Muscle of leg (tissue), 11 donors: Measurements from ENCODE around the gene PLA2G4F. TPM values are rescaled to one million over a fixed set of nuclear protein-coding genes. Genes with fewer than 3 reads are reported as not detected.
"Not testable (repeated sequence)": the region's sequence is repeated elsewhere in the genome, so short reads cannot be mapped to it uniquely, and the experiment has no call there.

Source experiments
- DNase-seq: peaks from one replicate; pipeline ENCODE4 v3.0.0; 2013
- H3K27ac ChIP-seq: one replicate; pipeline ENCODE4 v1.5.1; 2013; ENCODE audit warnings: mild to moderate bottlenecking, low read length, control low read depth
- H3K27me3 ChIP-seq: one replicate; pipeline ENCODE4 v1.6.1; 2013; ENCODE audit warnings: low read length; ENCODE audit not compliant: control insufficient read depth, insufficient read depth
- H3K36me3 ChIP-seq: one replicate; pipeline ENCODE4 v1.6.1; 2013; ENCODE audit warnings: low read length; ENCODE audit not compliant: control insufficient read depth, insufficient read depth
- H3K4me1 ChIP-seq: one replicate; pipeline ENCODE4 v1.6.1; 2013; ENCODE audit warnings: low read length; ENCODE audit not compliant: control insufficient read depth, insufficient read depth
- H3K4me3 ChIP-seq: one replicate; pipeline ENCODE4 v1.5.1; 2013; ENCODE audit warnings: low read length, control low read depth
- H3K9me3 ChIP-seq: replicated peaks from 2 replicates; pipeline ENCODE4 v1.6.1; 2013; ENCODE audit warnings: low read depth, low read length; ENCODE audit not compliant: control insufficient read depth
- WGBS: methylation state at CpG from one replicate; pipeline ENCODE4 v1.1.5; 2013; ENCODE audit warnings: missing lambda C conversion rate; ENCODE audit not compliant: insufficient coverage; 5-methylcytosine and 5-hydroxymethylcytosine counted together
- polyA plus RNA-seq, 8 donors: library from polyadenylated mRNA; unstranded; fragments of 120-200 nt; gene quantifications; one replicate each; pipeline versions ENCODE4 v1.2.1 to v1.2.3, GENCODE V29; 2013; ENCODE audit warnings: inconsistent platforms in 1 of 8, low replicate concordance in 1 of 8; ENCODE audit not compliant: insufficient read length in 8 of 8, insufficient read depth in 1 of 8
- total RNA-seq: library from RNA; stranded (reverse); fragments of 120-200 nt; gene quantifications from one replicate; pipeline ENCODE4 v1.2.4, GENCODE V29; 2013

PLA2G4F gene
- total and polyA plus RNA-seq, 9 donors = 0.04 to 1.9 (median 0.23) TPM; not detected in 5

DNA sequence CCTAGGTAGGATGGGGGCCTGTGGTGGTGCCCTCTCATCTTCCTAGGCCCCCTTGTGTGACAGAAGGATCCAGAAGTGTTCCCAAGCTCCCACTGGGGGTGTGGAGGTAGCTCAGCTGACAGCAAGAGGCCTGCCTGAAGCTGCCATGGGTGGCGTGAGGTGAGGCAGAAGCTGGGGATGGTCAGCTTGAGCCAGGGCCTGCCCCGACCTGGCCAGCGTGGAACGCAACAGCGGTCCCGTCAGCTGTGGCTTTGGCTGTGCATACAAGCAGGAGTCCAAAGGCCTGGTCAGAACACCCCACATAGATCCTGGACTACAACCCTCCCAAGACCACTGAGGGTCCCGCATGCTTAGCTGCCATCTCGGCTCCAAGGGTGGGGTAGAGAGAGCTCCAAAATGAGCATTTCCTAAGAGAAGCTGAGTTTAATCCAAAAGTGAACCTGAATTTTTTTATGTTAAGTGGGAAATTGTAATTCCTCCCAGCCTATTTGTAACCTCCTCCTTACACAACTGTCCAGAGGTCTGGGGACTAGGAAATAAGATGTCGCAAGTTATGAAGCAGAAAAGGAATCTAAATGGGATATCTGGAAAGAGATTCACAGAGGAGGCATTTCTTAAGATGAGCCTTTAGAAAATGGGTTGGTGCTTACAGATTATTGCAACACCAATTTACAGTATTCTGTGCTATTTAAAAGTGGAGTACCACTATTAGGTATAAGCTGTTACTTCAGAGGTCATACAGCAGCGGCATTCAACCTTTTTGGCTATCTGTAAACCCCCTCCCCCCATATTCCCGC, 52.1 kb downstream of the PLA2G4F start:
- no peaks in the 10 kb centered on the region for H3K27me3 ChIP-seq
- no peaks in the 10 kb centered on the region for H3K9me3 ChIP-seq
- 88% methylated on average over 2 of the region's 11 CpGs for WGBS
- H3K4me3 ChIP-seq = no peak overlapping the region
- H3K27ac ChIP-seq = no peak overlapping the region
- H3K4me1 ChIP-seq = peaks cover 7% of the 10 kb centered on the region
- H3K36me3 ChIP-seq = no peaks in the 10 kb centered on the region
- DNase-seq = no peak

DNA sequence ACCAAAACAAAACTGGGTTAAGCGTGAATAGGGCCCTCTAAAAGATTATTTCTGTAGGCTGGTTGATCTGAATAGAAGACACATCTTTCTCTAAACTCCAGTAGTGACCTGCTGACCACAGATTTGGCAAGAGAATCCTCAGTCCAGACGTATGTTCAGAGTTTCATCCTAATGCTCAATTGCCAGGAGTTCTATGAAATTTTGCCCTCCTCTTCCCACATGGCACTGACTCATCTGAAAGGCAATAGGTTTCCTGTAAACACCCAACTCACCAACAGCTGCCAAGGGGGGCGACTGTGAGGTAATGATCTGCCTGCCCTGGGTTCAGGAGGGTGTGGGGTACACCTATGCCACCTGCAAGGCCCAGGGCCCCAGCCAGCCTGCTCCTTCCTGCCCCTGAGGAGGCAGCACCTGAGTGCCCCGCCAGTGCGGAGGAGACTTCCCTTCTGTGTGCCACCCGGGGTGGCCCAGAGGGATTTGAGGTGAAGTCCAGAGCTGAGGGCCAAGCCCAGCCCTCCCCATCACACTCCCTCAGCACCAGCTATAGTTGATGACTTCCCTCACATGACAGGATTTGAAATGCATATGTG, 53.7 kb downstream of the PLA2G4F start:
- H3K36me3 ChIP-seq = no peaks in the 10 kb centered on the region
- H3K27ac ChIP-seq = no peak overlapping the region
- no peak for DNase-seq
- peaks cover 7% of the 10 kb centered on the region for H3K4me1 ChIP-seq
- no CpG with 5 or more reads among the region's 6 CpGs for WGBS
- no peaks in the 10 kb centered on the region for H3K27me3 ChIP-seq
- H3K4me3 ChIP-seq = no peak overlapping the region
- no peaks in the 10 kb centered on the region for H3K9me3 ChIP-seq

DNA sequence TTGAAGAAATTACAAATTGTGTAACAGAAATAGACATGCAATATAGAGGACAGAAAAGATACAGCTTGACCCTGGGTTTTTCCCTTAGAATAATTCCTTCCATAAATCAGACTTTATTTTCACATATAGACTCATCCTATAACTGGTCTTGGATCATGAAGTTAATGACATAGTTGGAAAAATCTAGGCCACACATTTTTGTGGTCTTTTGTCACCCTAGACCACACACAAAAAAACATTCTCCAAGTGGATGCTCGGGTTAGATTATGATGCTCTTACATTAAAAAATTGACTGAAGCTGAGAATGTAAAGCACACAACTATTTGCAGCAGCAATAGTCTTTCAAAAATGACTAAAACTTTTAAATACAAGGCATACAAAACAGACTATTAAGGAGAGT, 54.6 kb downstream of the PLA2G4F start:
- Histone ChIP-seq H3K4me1 (peaks cover 3% of the 10 kb centered on the region), H3K27ac (no peak overlapping the region), H3K36me3 (no peaks in the 10 kb centered on the region), H3K27me3 (no peaks in the 10 kb centered on the region), H3K9me3 (no peaks in the 10 kb centered on the region), H3K4me3 (no peak overlapping the region)
- DNase-seq = no peak
- WGBS = no CpG with 5 or more reads among the region's 1 CpG

DNA sequence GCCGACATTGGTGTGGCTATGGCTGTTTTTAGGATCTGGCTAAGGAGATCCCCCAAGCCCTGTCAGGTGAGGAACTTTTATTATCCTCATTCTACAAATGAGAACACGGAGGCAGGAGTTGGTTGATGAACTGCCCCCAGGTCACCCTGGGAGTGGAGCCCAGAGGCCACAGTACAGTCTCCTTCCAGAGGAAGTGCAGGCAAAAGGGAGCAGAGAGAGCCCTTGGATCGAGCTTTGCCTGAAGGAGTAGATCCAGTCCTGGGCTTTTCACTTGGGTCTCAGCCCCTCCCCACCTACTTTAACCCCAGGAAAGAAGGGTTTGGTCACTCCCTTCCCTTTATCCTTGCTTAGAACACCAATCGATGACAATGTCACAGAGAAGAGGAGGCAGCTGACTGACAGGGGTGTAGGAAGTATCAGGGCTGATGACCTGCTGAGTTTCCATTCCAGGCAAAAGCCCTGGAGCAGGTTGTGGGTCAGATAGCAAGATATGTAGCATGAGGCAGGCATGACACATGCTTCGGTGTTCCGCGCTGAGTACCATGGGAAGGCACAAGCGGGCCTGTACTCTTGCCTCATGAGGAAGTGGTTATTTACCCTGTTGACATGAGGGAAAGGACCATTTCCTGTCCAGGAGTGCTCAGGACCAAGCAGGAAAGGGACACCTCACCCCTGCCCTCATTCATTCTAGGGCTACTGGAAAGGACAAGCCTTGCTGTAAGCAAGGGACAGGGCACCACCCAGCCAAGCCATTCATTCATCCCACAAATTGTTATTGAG, 56.2 kb downstream of the PLA2G4F start:
- no peaks in the 10 kb centered on the region for H3K27me3 ChIP-seq
- no peaks in the 10 kb centered on the region for H3K9me3 ChIP-seq
- DNase-seq = no peak
- no peak overlapping the region for H3K27ac ChIP-seq
- H3K36me3 ChIP-seq = no peaks in the 10 kb centered on the region
- H3K4me1 ChIP-seq = peaks cover under 1% of the 10 kb centered on the region
- H3K4me3 ChIP-seq = no peak overlapping the region
- WGBS = 65% methylated on average over 5 of the region's 8 CpGs

DNA sequence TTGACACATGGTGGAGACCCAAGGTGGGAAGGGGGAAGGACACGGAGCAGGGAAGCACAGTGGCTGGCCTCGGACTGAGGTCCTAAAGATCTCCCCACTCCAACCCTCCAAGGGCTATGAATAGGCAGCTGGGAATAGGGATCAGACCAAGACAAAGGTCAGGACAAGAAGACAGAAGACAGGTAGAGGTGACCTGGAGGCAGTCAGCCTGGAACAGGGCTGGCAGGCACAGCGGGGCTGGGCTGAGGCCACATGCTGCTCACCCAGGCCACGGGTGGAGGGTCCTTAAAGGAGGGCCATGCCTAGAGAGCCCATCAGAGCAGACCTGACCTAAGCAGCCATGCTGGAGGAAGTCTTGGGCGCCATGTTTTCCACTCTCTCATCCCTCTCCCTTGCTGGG, 59.4 kb downstream of the PLA2G4F start:
- Histone ChIP-seq H3K4me1 (peaks cover 17% of the 10 kb centered on the region), H3K4me3 (no peak overlapping the region), H3K36me3 (no peaks in the 10 kb centered on the region), H3K27ac (no peak overlapping the region), H3K27me3 (no peaks in the 10 kb centered on the region), H3K9me3 (no peaks in the 10 kb centered on the region)
- WGBS = 73% methylated on average over 3 of the region's 5 CpGs
- no peak for DNase-seq

DNA sequence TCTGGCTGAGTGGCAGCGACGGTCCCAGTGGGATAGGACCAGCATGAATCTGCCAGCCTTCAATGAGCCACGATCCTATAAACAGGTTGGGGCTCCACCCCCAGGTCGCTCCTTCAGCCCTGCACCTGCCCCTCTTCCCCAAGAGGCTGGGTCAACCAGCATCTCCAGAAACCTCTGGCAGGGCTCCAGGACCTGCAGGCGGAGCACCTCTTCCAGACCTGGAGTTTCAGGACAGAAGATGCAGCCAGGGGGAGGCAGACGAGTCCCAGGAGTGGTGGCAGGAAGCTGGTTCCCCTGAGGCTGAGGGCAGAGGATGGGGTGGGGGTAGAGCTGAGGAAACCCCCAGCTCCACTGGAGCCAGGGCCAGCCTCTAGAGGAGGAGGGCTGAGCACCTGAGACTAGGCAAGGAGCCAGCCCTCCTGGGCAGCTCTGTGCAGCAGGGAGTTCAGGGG, 61.9 kb downstream of the PLA2G4F start, which contains the start of gene PLA2G4D:
Gene PLA2G4D, minus strand, starts transcription at position 51 of the 452 bp plus-strand sequence. CDS start 103 bp downstream, outside the sequence.
- Histone ChIP-seq H3K36me3 (no peaks in the 10 kb centered on the region), H3K27me3 (no peaks in the 10 kb centered on the region), H3K9me3 (no peaks in the 10 kb centered on the region), H3K4me3 (no peak within 1 kb of the TSS), H3K4me1 (peaks cover 21% of the 10 kb centered on the region), H3K27ac (no peak within 1 kb of the TSS)
- 62% methylated on average over 5 of the region's 6 CpGs for WGBS
- DNase-seq = no peak

DNA sequence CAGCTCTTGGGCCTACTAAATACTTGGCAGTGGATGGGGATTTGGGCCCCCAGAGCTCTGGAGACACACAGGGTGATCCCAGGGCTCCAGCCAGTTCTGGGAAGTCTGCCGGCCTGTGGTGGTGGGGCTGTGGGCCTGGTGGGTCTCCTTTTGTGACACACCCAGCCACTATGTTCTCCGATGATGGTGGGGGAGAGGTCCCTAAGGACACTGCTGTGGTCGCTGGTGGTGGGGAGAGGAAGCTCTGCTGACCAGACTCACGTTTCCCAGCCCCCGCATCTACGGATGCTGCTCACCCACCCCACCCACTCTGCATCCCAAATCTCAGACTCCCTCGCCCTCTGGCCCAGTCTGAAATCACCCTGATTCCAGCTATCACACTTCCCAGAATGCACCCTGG, 62.5 kb downstream of the PLA2G4F start:
- Histone ChIP-seq H3K4me1 (peaks cover 21% of the 10 kb centered on the region), H3K36me3 (no peaks in the 10 kb centered on the region), H3K27ac (no peak overlapping the region), H3K4me3 (no peak overlapping the region), H3K9me3 (no peaks in the 10 kb centered on the region), H3K27me3 (no peaks in the 10 kb centered on the region)
- 87% methylated on average over 3 of the region's 7 CpGs for WGBS
- DNase-seq = no peak

DNA sequence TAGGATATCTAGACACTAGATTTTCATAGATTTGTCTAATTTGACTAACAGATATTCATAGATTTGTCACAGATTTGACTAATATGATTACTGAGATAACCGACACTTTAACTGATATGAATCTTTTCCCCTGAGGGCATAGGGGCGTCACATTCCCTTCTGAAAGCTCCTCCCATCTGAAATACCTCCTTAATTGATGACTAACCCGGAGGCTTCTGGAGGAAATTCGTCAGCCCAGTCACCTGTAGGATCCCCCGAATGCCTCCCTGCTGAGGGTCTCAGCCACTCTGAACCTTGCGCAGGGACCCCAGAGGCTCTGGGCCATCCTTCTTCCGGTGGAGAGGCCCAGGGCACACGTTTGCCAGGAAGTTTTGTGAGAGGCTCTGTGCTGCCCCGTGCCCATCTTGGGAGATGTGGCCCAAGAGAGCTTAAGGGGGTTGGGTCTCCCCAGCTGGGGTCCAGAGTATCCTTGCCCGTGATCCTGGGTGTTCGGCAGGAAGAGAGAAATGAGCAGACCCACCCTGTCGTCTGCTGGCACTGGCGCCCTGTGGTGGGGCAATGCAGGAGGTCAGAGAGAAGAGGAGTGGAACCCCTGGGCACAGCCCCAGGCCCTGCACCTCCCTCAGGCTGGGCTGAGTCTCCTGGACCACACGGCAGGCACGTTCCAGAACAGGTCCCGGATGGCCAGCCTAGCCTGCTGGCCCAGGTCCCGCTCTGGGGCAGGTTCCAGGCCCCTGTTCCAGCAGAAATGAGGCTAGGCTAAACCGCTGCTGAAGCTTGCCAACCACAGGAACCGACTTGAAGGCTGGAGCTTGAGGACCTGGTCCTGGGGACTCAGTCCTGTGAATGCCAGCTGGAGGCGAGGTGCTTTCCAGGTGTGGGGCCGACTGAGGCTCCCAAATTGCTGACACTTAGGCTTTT, 63.8 kb downstream of the PLA2G4F start:
- Histone ChIP-seq H3K4me1 (peaks cover 21% of the 10 kb centered on the region), H3K9me3 (no peaks in the 10 kb centered on the region), H3K27me3 (no peaks in the 10 kb centered on the region), H3K27ac (no peak overlapping the region), H3K4me3 (no peak overlapping the region), H3K36me3 (no peaks in the 10 kb centered on the region)
- WGBS = 42% methylated on average over 18 of the region's 21 CpGs
- peak; percentile 64 for DNase-seq

DNA sequence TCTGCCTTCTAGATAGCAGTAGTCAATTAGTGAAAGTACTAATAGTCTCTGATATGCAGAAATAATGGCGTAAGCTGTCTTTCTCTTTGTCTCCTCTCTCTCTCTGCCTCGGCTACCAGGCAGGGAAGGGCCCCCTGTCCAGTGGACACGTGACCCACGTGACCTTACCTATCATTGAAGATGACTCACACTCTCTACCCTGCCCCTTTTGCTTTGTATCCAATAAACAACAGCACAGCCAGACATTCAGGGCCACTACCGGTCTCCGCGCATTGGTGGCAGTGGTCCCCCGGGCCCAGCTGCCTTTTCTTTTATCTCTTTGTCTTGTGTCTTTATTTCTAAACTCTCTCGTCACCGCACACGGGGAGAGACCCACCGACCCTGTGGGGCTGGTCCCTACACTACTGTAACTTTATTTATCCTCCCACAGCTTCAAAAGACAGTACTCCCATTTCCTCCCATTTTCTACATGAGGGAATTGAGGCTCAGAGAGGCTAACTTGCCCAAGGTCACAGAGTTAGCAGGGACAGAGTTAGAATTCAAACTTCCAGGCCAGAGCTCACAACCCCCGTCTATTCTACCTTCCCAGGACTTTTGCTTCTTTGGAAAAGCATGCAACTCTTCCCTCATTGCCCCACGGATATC, 64.6 kb downstream of the PLA2G4F start:
- not testable (repeated sequence) for H3K36me3 ChIP-seq, H3K4me3 ChIP-seq, H3K27me3 ChIP-seq, H3K27ac ChIP-seq, DNase-seq, H3K9me3 ChIP-seq
- WGBS = 81% methylated on average over 4 of the region's 14 CpGs
- H3K4me1 ChIP-seq = peaks cover 21% of the 10 kb centered on the region
